Activated CD8-positive, alpha-beta T cell treated with anti-CD3 and anti-CD28 coated beads for 36 hours (primary cell): ENCODE data around the gene EFNA3. TPM values are rescaled to one million over a fixed set of nuclear protein-coding genes. Genes with fewer than 3 reads are reported as not detected.
"Not testable (repeated sequence)": the region's sequence is repeated elsewhere in the genome, so short reads cannot be mapped to it uniquely, and the experiment has no call there.

Experiments used
- ATAC-seq: fragments of 200-7000 bp; cut with Tn5 transposase; one replicate; pipeline ENCODE4 v1.10.0; 2021; ENCODE audit warnings: mild to moderate bottlenecking, moderate library complexity
- CTCF ChIA-PET: fragments of 350-600 bp; sonication (Branson Sonifier 250); formaldehyde crosslinking; loops from one replicate; lab custom pipeline; 2021; ENCODE audit warnings: antibody characterized with exemption; lab: Charles Lee
- POLR2A ChIA-PET: fragments of 350-600 bp; sonication (Branson Sonifier 250); formaldehyde crosslinking; loops from one replicate; lab custom pipeline; 2021; ENCODE audit warnings: antibody characterized with exemption; lab: Charles Lee
- DNase-seq: peaks from one replicate; pipeline ENCODE4 v3.0.0-alpha.2; 2020
- H3K27ac Mint-ChIP-seq: one replicate; pipeline ENCODE4 v1.8.0; 2021; ENCODE audit warnings: mild to moderate bottlenecking, mixed read lengths
- H3K27me3 Mint-ChIP-seq: one replicate; pipeline ENCODE4 v1.8.0; 2021; ENCODE audit warnings: mixed read lengths
- H3K36me3 Mint-ChIP-seq: one replicate; pipeline ENCODE4 v1.8.0; 2021; ENCODE audit warnings: low read depth, mixed read lengths
- H3K4me1 Mint-ChIP-seq: one replicate; pipeline ENCODE4 v1.8.0; 2021; ENCODE audit warnings: low read depth, mixed read lengths
- H3K4me3 Mint-ChIP-seq: one replicate; pipeline ENCODE4 v1.8.0; 2021; ENCODE audit warnings: mild to moderate bottlenecking, moderate library complexity, mixed read lengths
- H3K9me3 Mint-ChIP-seq: one replicate; pipeline ENCODE4 v1.8.0; 2021; ENCODE audit warnings: mixed read lengths
- intact Hi-C: fragments of 100-400 bp; cut with micrococcal nuclease; formaldehyde crosslinking; loops from one replicate; pipeline ENCODE4 v1.10.0; 2022
- total RNA-seq, 2 experiments: library from RNA; stranded (reverse); gene quantifications; one replicate each; pipeline ENCODE4 v1.2.3, GENCODE V29; 2021
- TF ChIP-seq, protein P1 (sequence below): fragments of 200-600 bp; IDR thresholded peaks from one replicate; pipeline ENCODE4 v1.8.0; 2022; ENCODE audit warnings: antibody characterized with exemption, mild to moderate bottlenecking

Gene EFNA3
- total RNA-seq, 2 experiments from 2014 or later, result 5.1 to 8.6 TPM

DNA sequence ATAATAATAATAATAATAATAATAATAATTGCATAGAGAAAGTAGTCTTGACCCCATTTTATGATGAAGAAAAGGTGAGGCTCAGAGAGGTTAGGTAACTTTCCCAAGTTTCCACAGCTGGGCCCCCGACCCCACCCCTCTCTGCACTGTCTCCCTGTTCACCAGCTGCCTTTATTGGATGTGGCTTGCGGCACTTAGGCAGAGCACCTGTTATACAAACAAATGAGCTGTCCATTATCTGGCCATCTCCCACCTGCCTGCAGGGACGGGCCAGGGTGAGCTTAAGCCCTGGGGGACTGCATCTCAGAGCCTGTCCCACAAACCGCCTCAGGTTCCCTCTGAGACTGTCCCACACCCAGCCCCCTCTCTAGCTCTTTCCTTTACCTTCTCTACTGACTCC, 39.0 kb downstream of the EFNA3 start:
- ChIA-PET POLR2A (interaction anchor here (1.0 kb wide), 1 partner anchor 76 kb away, joined by 3 read pairs; no protein-coding TSS in a partner anchor), CTCF (interaction anchor here (1.0 to 2.9 kb wide), 2 partner anchors 26 to 50 kb away, joined by 5 to 14 read pairs; no protein-coding TSS in a partner anchor)
- DNase-seq (no peak), ATAC-seq (no peak)
- H3K27ac Mint-ChIP-seq, result no peak overlapping the region
- H3K4me1 Mint-ChIP-seq, result no peaks in the 10 kb centered on the region
- H3K9me3 Mint-ChIP-seq, result no peaks in the 10 kb centered on the region
- intact Hi-C loops, result no loop called here
- H3K4me3 Mint-ChIP-seq, result no peak overlapping the region
- H3K27me3 Mint-ChIP-seq, result peaks cover 3% of the 10 kb centered on the region
- H3K36me3 Mint-ChIP-seq, result no peaks in the 10 kb centered on the region
- TF ChIP-seq, protein P1, sequence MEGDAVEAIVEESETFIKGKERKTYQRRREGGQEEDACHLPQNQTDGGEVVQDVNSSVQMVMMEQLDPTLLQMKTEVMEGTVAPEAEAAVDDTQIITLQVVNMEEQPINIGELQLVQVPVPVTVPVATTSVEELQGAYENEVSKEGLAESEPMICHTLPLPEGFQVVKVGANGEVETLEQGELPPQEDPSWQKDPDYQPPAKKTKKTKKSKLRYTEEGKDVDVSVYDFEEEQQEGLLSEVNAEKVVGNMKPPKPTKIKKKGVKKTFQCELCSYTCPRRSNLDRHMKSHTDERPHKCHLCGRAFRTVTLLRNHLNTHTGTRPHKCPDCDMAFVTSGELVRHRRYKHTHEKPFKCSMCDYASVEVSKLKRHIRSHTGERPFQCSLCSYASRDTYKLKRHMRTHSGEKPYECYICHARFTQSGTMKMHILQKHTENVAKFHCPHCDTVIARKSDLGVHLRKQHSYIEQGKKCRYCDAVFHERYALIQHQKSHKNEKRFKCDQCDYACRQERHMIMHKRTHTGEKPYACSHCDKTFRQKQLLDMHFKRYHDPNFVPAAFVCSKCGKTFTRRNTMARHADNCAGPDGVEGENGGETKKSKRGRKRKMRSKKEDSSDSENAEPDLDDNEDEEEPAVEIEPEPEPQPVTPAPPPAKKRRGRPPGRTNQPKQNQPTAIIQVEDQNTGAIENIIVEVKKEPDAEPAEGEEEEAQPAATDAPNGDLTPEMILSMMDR, result no peak

DNA sequence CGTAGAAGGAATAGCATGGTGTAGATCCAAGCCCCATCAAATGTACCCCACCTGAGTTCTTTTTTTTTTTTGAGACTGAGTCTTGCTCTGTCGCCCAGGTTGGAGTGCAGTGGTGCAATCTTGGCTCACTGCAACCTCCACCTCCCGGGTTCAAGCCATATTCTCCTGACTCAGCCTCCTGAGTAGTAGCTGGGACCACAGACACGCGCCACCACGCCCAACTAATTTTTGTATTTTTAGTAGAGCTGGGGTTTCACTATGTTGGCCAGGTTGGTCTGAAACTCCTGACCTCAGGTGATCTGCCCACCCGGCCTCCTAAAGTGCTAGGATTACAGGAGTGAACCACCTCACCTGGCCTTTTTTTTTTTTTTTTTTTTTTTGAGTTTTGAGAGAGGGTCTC, 39.5 kb downstream of the EFNA3 start:
- H3K27ac Mint-ChIP-seq, H3K4me3 Mint-ChIP-seq, H3K27me3 Mint-ChIP-seq, intact Hi-C loops, DNase-seq, H3K36me3 Mint-ChIP-seq, H3K4me1 Mint-ChIP-seq, ATAC-seq, H3K9me3 Mint-ChIP-seq: not testable (repeated sequence)
- POLR2A ChIA-PET, result interaction anchor here (1.0 kb wide), 1 partner anchor 75 kb away, joined by 3 read pairs; no protein-coding TSS in a partner anchor
- CTCF ChIA-PET, result interaction anchor here (1.0 to 2.9 kb wide), 2 partner anchors 27 to 49 kb away, joined by 5 to 14 read pairs; no protein-coding TSS in a partner anchor

DNA sequence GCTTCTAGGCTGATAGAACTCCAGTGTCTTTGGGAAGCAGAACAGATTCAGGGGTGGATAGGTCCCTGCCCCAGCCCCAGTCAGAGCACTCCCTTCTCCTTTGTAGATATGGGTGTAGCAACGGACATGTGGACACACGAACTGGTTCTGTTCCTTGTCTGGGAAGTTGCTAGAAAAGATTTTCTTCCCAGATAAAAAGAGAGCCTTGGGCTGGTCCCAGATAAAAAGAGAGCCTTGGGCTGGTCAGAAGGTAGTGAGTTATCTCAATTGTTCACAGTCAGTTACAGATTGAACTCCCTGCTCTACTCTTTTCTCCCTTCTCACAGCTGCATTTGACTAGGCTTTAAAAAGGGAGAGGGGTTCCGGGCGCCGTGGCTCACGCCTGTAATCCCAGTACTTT, 41.6 kb downstream of the EFNA3 start:
- POLR2A ChIA-PET, result interaction anchor here (1.4 kb wide), 1 partner anchor 14 kb away, joined by 4 read pairs; no protein-coding TSS in a partner anchor
- Mint-ChIP-seq H3K4me1 (no peaks in the 10 kb centered on the region), H3K4me3 (no peak overlapping the region), H3K36me3 (no peaks in the 10 kb centered on the region), H3K27ac (no peak overlapping the region), H3K27me3 (peaks cover 3% of the 10 kb centered on the region), H3K9me3 (no peaks in the 10 kb centered on the region)
- intact Hi-C loops, result no loop called here
- TF ChIP-seq, protein P1, result no peak
- DNase-seq (no peak), ATAC-seq (no peak)
- CTCF ChIA-PET, result interaction anchor here (1.2 to 1.3 kb wide), 2 partner anchors 29 to 47 kb away, joined by 5 to 6 read pairs; no protein-coding TSS in a partner anchor

DNA sequence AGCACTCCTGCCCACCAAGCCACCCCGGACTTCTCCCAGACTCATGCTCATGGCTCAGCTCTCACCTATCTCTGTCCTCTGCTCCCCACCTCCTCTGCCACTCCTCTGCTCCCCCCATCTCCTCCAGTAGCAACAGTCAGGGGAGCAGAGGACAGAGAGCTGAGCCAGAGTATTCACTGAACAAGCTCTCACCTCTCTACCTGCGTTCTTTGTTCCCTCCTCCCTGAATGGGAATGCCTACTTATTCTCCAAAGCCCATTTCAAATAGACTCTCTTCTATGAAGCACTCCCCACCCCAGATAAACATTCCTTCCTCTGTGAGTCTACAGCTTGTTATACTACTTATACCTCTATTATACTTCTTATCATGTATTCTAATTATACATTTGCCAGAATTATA, 42.6 kb downstream of the EFNA3 start:
- intact Hi-C loops, result no loop called here
- H3K27ac Mint-ChIP-seq, result no peak overlapping the region
- peaks cover 5% of the 10 kb centered on the region for H3K27me3 Mint-ChIP-seq
- H3K36me3 Mint-ChIP-seq, result no peaks in the 10 kb centered on the region
- H3K4me1 Mint-ChIP-seq, result no peaks in the 10 kb centered on the region
- no peak for ATAC-seq
- TF ChIP-seq, protein P1, result no peak
- CTCF ChIA-PET, result interaction anchor here (0.7 to 1.3 kb wide), 2 partner anchors 30 to 56 kb away, joined by 3 to 5 read pairs; no protein-coding TSS in a partner anchor
- no peak for DNase-seq
- H3K9me3 Mint-ChIP-seq, result no peaks in the 10 kb centered on the region
- POLR2A ChIA-PET, result interaction anchor here (1.4 kb wide), 1 partner anchor 13 kb away, joined by 4 read pairs; no protein-coding TSS in a partner anchor
- no peak overlapping the region for H3K4me3 Mint-ChIP-seq

DNA sequence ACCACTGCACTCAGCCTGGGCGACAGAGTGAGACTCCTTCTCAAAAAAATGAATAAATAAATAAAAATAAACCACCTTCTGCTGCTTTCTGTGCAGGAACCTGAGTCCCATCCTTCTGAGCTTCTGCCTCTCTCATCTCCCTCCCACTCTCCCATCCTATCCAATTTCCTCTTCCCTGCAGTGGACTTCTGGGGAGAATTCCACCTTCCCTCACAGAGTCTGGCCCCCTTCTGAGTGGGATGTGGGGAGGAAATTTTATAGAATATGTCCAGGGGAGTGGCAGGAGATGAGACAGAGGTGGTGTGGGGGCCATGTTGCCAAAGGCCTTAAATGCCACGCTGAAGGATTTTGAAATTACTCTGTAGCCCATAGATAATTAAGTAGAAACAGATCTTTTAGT, 43.7 kb downstream of the EFNA3 start:
- intact Hi-C loops, result no loop called here
- no peak for DNase-seq
- H3K27ac Mint-ChIP-seq, result no peak overlapping the region
- no peaks in the 10 kb centered on the region for H3K9me3 Mint-ChIP-seq
- H3K27me3 Mint-ChIP-seq, result peaks cover 11% of the 10 kb centered on the region
- TF ChIP-seq, protein P1, result no peak
- no peaks in the 10 kb centered on the region for H3K36me3 Mint-ChIP-seq
- H3K4me1 Mint-ChIP-seq, result peaks cover 9% of the 10 kb centered on the region
- CTCF ChIA-PET, result interaction anchor here (1.0 to 1.4 kb wide), 2 partner anchors 31 to 45 kb away, joined by 3 to 6 read pairs; no protein-coding TSS in a partner anchor
- POLR2A ChIA-PET, result no interaction called here
- H3K4me3 Mint-ChIP-seq, result no peak overlapping the region
- no peak for ATAC-seq
